Mesenchymal stem cell (in vitro differentiated cells and primary cell): ENCODE measurements around the gene CLEC18A. TPM values are rescaled to one million over a fixed set of nuclear protein-coding genes. Genes with fewer than 3 reads are reported as not detected.
"Not testable (repeated sequence)": the region's sequence is repeated elsewhere in the genome, so short reads cannot be mapped to it uniquely, and the experiment has no call there.

ENCODE experiments used
- DNase-seq: peaks from one replicate; pipeline ENCODE4 v3.0.0-alpha.2; 2013
- H2AFZ ChIP-seq: one replicate; pipeline ENCODE4 v1.6.1; 2013; ENCODE audit warnings: low read depth, mild to moderate bottlenecking, control low read depth, inconsistent platforms, low read length, moderate library complexity
- H2AK5ac ChIP-seq: 2 replicates; pipeline ENCODE4 v1.6.1; 2013; ENCODE audit warnings: low read length, moderate library complexity, mild to moderate bottlenecking, inconsistent platforms; ENCODE audit not compliant: severe bottlenecking
- H2BK120ac ChIP-seq: one replicate; pipeline ENCODE4 v1.6.1; 2013; ENCODE audit warnings: low read depth, mild to moderate bottlenecking, inconsistent platforms, low read length, moderate library complexity
- H2BK12ac ChIP-seq, 2 experiments: one replicate each; pipeline ENCODE4 v1.6.1; 2013; ENCODE audit warnings: inconsistent platforms in 2 of 2, low read length in 2 of 2, mild to moderate bottlenecking in 2 of 2, moderate library complexity in 2 of 2, control low read depth in 1 of 2
- H2BK15ac ChIP-seq: one replicate; pipeline ENCODE4 v1.6.1; 2013; ENCODE audit warnings: mild to moderate bottlenecking, low read depth, inconsistent platforms; ENCODE audit not compliant: poor library complexity, severe bottlenecking
- H2BK5ac ChIP-seq: 2 replicates; pipeline ENCODE4 v1.6.1; 2013; ENCODE audit warnings: low read depth, mild to moderate bottlenecking, low read length, control low read depth, inconsistent platforms; ENCODE audit not compliant: poor library complexity, severe bottlenecking
- H3K14ac ChIP-seq, 2 experiments: one replicate each; pipeline ENCODE4 v1.6.1; 2013; ENCODE audit warnings: inconsistent platforms in 2 of 2, low read length in 2 of 2, control low read depth in 1 of 2, mild to moderate bottlenecking in 1 of 2, moderate library complexity in 1 of 2
- H3K18ac ChIP-seq, 2 experiments: one replicate each; pipeline ENCODE4 v1.6.1; 2013; ENCODE audit warnings: inconsistent platforms in 2 of 2, low read length in 2 of 2, control low read depth in 1 of 2, low read depth in 1 of 2, mild to moderate bottlenecking in 1 of 2
- H3K23ac ChIP-seq, 2 experiments: one replicate each; pipeline ENCODE4 v1.6.1; 2013; ENCODE audit warnings: inconsistent platforms in 2 of 2, low read length in 2 of 2, mild to moderate bottlenecking in 2 of 2, moderate library complexity in 2 of 2, control low read depth in 1 of 2
- H3K27ac ChIP-seq: 2 replicates; pipeline ENCODE4 v1.5.1; 2013; ENCODE audit warnings: mild to moderate bottlenecking, moderate library complexity, low read length, control low read depth, inconsistent platforms; ENCODE audit not compliant: poor library complexity, severe bottlenecking
- H3K27me3 ChIP-seq, 2 experiments: 2 replicates each; pipeline versions ENCODE4 v1.6.1 to v1.7.0; 2013; ENCODE audit warnings: low read length in 2 of 2, mild to moderate bottlenecking in 2 of 2, moderate library complexity in 2 of 2, control low read depth in 1 of 2, inconsistent platforms in 1 of 2; ENCODE audit not compliant: control insufficient read depth in 1 of 2, insufficient read depth in 1 of 2
- H3K36me3 ChIP-seq, 2 experiments: 2 replicates each; pipeline versions ENCODE4 v1.6.1 to v1.7.0; 2013; ENCODE audit warnings: low read length in 2 of 2, control low read depth in 1 of 2, inconsistent platforms in 1 of 2, low read depth in 1 of 2, mild to moderate bottlenecking in 1 of 2; ENCODE audit not compliant: insufficient read depth in 2 of 2, control insufficient read depth in 1 of 2
- H3K4ac ChIP-seq, 2 experiments: one replicate each; pipeline ENCODE4 v1.6.1; 2013; ENCODE audit warnings: inconsistent platforms in 2 of 2, low read length in 2 of 2, mild to moderate bottlenecking in 2 of 2, moderate library complexity in 2 of 2, control low read depth in 1 of 2, low read depth in 1 of 2
- H3K4me1 ChIP-seq: 2 replicates; pipeline ENCODE4 v1.6.1; 2013; ENCODE audit warnings: low read depth, low read length, control low read depth; ENCODE audit not compliant: control insufficient read depth, insufficient read depth
- H3K4me2 ChIP-seq: 2 replicates; pipeline ENCODE4 v1.6.1; 2013; ENCODE audit warnings: low read length, mild to moderate bottlenecking, inconsistent platforms; ENCODE audit not compliant: poor library complexity, severe bottlenecking
- H3K4me3 ChIP-seq, 2 experiments: 2 replicates each; pipeline versions ENCODE4 v1.5.1 to v1.7.0; 2013; ENCODE audit warnings: low read length in 2 of 2, mild to moderate bottlenecking in 2 of 2, control low read depth in 1 of 2, low read depth in 1 of 2; ENCODE audit not compliant: insufficient read depth in 1 of 2
- H3K79me1 ChIP-seq: replicated peaks from 2 replicates; pipeline ENCODE4 v1.6.1; 2013; ENCODE audit warnings: mild to moderate bottlenecking, control low read depth, low read length, inconsistent platforms; ENCODE audit not compliant: poor library complexity, severe bottlenecking
- H3K9ac ChIP-seq: 2 replicates; pipeline ENCODE4 v1.7.0; 2013; ENCODE audit warnings: mild to moderate bottlenecking, low read length, moderate library complexity
- H3K9me3 ChIP-seq: 2 replicates; pipeline ENCODE4 v1.7.0; 2013; ENCODE audit warnings: mild to moderate bottlenecking, low read length; ENCODE audit not compliant: control insufficient read depth
- H4K8ac ChIP-seq: one replicate; pipeline ENCODE4 v1.6.1; 2013; ENCODE audit warnings: inconsistent platforms, mild to moderate bottlenecking, low read length, moderate library complexity
- H4K91ac ChIP-seq: one replicate; pipeline ENCODE4 v1.6.1; 2013; ENCODE audit warnings: mild to moderate bottlenecking, low read length, inconsistent platforms
- WGBS: methylation state at CpG from one replicate; pipeline ENCODE4 v1.1.7; 2013; ENCODE audit warnings: mixed read lengths; 5-methylcytosine and 5-hydroxymethylcytosine counted together
- small RNA-seq: library from polyadenylated mRNA; stranded (forward); fragments of <200 nt; extraction: miRNeasy Mini kit (QIAGEN cat#:217004); gene quantifications from one replicate; pipeline ENCODE3, GENCODE V24; 2013; ENCODE audit warnings: low read depth

CLEC18A gene

GRCh38 chr16:70012354-70012753 is 61.2 kb downstream of the CLEC18A start:
- not testable (repeated sequence) for H3K4me1 ChIP-seq, H3K23ac ChIP-seq, H4K91ac ChIP-seq, H3K4me2 ChIP-seq, H2BK12ac ChIP-seq, DNase-seq, H3K79me1 ChIP-seq, H2BK15ac ChIP-seq, H3K9me3 ChIP-seq, H4K8ac ChIP-seq, H3K18ac ChIP-seq, H3K4me3 ChIP-seq, H3K9ac ChIP-seq, H3K27ac ChIP-seq, H2BK5ac ChIP-seq, H3K14ac ChIP-seq, H3K4ac ChIP-seq, H2AK5ac ChIP-seq, H2AFZ ChIP-seq, H2BK120ac ChIP-seq, H3K27me3 ChIP-seq
- H3K36me3 ChIP-seq = peaks cover 26 to 35% of the 10 kb centered on the region in 2 experiments
- 94% methylated on average over 11 of the region's 11 CpGs for WGBS

DNA sequence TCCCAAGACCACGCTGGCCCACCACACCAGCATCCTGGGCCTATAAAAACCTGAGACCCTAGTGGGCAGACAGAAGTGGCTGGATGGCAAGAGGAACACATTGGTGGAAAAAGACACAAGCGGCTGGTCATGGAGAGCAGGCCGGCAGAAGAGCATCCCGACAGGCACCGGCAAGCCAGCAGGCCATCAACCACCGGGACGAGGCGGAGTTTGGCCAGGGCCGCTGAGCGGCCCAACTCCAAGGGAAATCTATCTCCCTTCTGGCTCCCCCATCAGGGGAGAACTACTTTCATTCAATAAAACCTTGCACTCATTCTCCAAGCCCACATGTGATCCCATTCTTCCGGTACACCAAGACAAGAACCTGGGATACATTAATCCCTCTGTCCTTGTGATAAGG is 61.8 kb downstream of the CLEC18A start:
- not testable (repeated sequence) for H3K4me1 ChIP-seq, H3K4me2 ChIP-seq, H3K4me3 ChIP-seq, H2BK12ac ChIP-seq, H3K14ac ChIP-seq, H3K79me1 ChIP-seq, H2BK15ac ChIP-seq, H3K18ac ChIP-seq, H3K27ac ChIP-seq, H3K4ac ChIP-seq, H4K91ac ChIP-seq, H3K23ac ChIP-seq, H2AFZ ChIP-seq, H3K27me3 ChIP-seq, H2BK120ac ChIP-seq, H4K8ac ChIP-seq, H2AK5ac ChIP-seq, H3K9me3 ChIP-seq, H2BK5ac ChIP-seq, DNase-seq, H3K9ac ChIP-seq
- H3K36me3 ChIP-seq = peaks cover 31 to 35% of the 10 kb centered on the region in 2 experiments
- WGBS = 96% methylated on average over 8 of the region's 11 CpGs

Small RNA genes lying within 50 kb of the gene (small RNA-seq; reads per million reads assigned to genes)
- gene AC026468.1 (not detected), gene MIR140 (2,985 reads per million, percentile 99 among the genes with 10 or more reads in this experiment)
